HFFc6 (cell line): ENCODE data around the gene ZNF79. TPM values are rescaled to one million over a fixed set of nuclear protein-coding genes. Genes with fewer than 3 reads are reported as not detected.

Source experiments
- DNase-seq: peaks from one replicate; pipeline ENCODE4 v3.0.0-alpha.2; 2018
- H3K27ac Mint-ChIP-seq: 2 replicates; pipeline ENCODE4 v1.8.0; 2020; ENCODE audit warnings: mild to moderate bottlenecking, mixed read lengths
- H3K27me3 Mint-ChIP-seq: 2 replicates; pipeline ENCODE4 v1.8.0; 2021; ENCODE audit warnings: mild to moderate bottlenecking, moderate library complexity, mixed read lengths; ENCODE audit not compliant: insufficient read depth
- H3K36me3 Mint-ChIP-seq: 2 replicates; pipeline ENCODE4 v1.8.0; 2021; ENCODE audit warnings: low read depth, mixed read lengths
- H3K4me1 Mint-ChIP-seq: 2 replicates; pipeline ENCODE4 v1.8.0; 2020; ENCODE audit warnings: low read depth, mixed read lengths
- H3K4me3 Mint-ChIP-seq: 2 replicates; pipeline ENCODE4 v1.8.0; 2020; ENCODE audit warnings: mild to moderate bottlenecking, moderate library complexity, mixed read lengths
- H3K9me3 Mint-ChIP-seq: 2 replicates; pipeline ENCODE4 v1.8.0; 2020; ENCODE audit warnings: mild to moderate bottlenecking, mixed read lengths
- CTCF ChIP-seq: fragments of 200-600 bp; sonication (generic); IDR thresholded peaks from 2 replicates; pipeline ENCODE4 v1.5.0; 2021; ENCODE audit warnings: antibody characterized with exemption, mild to moderate bottlenecking
- total RNA-seq, 6 experiments: library from RNA; stranded (reverse); fragmentation: NEBNext Ultra II Directional; extraction: Animal tissue kit (Norgen Biotek cat#: 25700); gene quantifications; 2 replicates in 1 of 6; 3 replicates in 5 of 6; pipeline ENCODE4 v1.2.3, GENCODE V29; 2021

Gene ZNF79
- total RNA-seq, 6 experiments from 2014 or later: 6.7 to 8.5 (median 7.6) TPM

GRCh38 chr9:127493592-127494303 is 69.6 kb downstream of the ZNF79 start:
- Mint-ChIP-seq H3K4me3 (no peak overlapping the region), H3K4me1 (peaks cover 29% of the 10 kb centered on the region), H3K9me3 (no peaks in the 10 kb centered on the region), H3K36me3 (peaks cover 23% of the 10 kb centered on the region; the same call in 1 of the 2 replicates), H3K27me3 (peaks cover 15% of the 10 kb centered on the region), H3K27ac (peak overlapping the region; percentile 74; the same call in 1 of the 2 replicates)
- no peak for TF ChIP-seq CTCF
- DNase-seq: no peak

- TF ChIP-seq CTCF: no peak
- no peak for DNase-seq
- Mint-ChIP-seq H3K27ac (peak overlapping the region; percentile 74), H3K27me3 (peaks cover 14% of the 10 kb centered on the region), H3K9me3 (no peaks in the 10 kb centered on the region), H3K36me3 (peaks cover 23% of the 10 kb centered on the region; the same call in 1 of the 2 replicates), H3K4me3 (peak overlapping the region; percentile 24; the same call in 1 of the 2 replicates), H3K4me1 (peaks cover 29% of the 10 kb centered on the region)
Measured at GRCh38 chr9:127494304-127494702, 70.1 kb downstream of the ZNF79 start.

Other genes starting within 250 kb of the ZNF79 start
- under 1 TPM; 0.27 to 0.73 (median 0.57) TPM for gene GARNL3, start 159.6 kb upstream of the ZNF79 start, total RNA-seq
- gene SLC2A8, start 27.2 kb upstream of the ZNF79 start, total RNA-seq: 10 to 100 TPM; 11.5 to 13.6 (median 12.5) TPM
- 1,000 to 10,000 TPM in 4 of 6 experiments, 100 to 1,000 TPM in 2; 953 to 1,196 (median 1,072) TPM for gene RPL12, start 27.0 kb downstream of the ZNF79 start, total RNA-seq
- 10 to 100 TPM; 12.1 to 15.9 (median 13.4) TPM for gene LRSAM1, start 27.1 kb downstream of the ZNF79 start, total RNA-seq
- gene STXBP1, start 187.9 kb downstream of the ZNF79 start, total RNA-seq: 10 to 100 TPM; 61.9 to 90.7 (median 73.6) TPM